ENCODE measurements around the gene KLHL40. TPM values are rescaled to one million over a fixed set of nuclear protein-coding genes. Genes with fewer than 3 reads are reported as not detected.

Gene KLHL40
- total and polyA plus RNA-seq, 12 donors, result 0.03 to 0.54 (median 0.11) TPM; not detected in 9

DNA sequence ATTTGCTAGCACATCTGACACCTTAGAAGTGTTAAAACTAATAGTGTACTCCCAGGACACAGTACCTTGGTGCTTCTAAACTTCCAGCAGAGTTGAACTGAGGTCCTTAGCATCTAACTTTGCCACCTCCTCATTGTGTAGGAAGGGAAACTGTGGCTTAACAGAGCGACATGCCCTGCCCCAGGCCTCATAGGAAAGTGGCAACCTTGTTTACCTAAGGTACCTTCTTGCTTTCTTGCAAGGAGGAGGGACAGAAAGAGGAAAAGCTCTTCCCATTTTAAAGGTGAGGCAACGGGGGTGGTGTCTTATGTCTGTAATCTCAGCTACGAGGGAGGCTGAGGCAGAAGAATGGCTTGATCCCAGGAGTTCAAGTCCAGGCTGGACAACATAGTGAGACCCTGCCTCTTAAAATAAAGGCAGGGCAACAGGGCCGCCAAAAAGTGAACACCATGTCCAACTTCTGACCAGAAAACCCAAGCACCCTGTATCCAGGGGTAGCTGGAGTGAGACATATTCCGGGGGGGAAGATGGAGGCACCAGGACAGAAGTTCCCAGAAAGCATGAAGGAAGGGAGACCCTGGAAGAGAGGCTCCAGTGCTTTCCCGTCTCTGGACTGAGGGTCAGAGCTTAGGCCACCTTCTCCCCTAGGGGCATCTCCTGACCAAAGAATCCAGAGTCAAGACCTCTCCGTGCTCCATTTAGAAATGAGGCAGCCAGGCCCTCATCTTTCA is 540 bp upstream of the KLHL40 start:
- intact Hi-C loops (cut with DNase I), result no loop called here
- Histone ChIP-seq H3K36me3 (replicated peaks in 1 of 2) (no peaks in the 10 kb centered on the region), H3K27ac (peak overlapping the region in 1 of 5 donors; percentile 47), H3K27me3 (no peaks in the 10 kb centered on the region), H3K9me3 (replicated peaks in 1 of 3) (no peaks in the 10 kb centered on the region), H3K4me3 (no peak overlapping the region), H3K4me1 (replicated peaks in 1 of 2) (no peaks in the 10 kb centered on the region)
- no peak for DNase-seq
- 81 to 91% (median 89%) methylated on average over 7 of the region's 7 CpGs for WGBS, 4 donors
- TF ChIP-seq POLR2A (IDR thresholded peaks at IDR 0.05), result no peak
- TF ChIP-seq, protein P1, sequence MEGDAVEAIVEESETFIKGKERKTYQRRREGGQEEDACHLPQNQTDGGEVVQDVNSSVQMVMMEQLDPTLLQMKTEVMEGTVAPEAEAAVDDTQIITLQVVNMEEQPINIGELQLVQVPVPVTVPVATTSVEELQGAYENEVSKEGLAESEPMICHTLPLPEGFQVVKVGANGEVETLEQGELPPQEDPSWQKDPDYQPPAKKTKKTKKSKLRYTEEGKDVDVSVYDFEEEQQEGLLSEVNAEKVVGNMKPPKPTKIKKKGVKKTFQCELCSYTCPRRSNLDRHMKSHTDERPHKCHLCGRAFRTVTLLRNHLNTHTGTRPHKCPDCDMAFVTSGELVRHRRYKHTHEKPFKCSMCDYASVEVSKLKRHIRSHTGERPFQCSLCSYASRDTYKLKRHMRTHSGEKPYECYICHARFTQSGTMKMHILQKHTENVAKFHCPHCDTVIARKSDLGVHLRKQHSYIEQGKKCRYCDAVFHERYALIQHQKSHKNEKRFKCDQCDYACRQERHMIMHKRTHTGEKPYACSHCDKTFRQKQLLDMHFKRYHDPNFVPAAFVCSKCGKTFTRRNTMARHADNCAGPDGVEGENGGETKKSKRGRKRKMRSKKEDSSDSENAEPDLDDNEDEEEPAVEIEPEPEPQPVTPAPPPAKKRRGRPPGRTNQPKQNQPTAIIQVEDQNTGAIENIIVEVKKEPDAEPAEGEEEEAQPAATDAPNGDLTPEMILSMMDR (IDR thresholded peaks at IDR 0.05), result no peak

DNA sequence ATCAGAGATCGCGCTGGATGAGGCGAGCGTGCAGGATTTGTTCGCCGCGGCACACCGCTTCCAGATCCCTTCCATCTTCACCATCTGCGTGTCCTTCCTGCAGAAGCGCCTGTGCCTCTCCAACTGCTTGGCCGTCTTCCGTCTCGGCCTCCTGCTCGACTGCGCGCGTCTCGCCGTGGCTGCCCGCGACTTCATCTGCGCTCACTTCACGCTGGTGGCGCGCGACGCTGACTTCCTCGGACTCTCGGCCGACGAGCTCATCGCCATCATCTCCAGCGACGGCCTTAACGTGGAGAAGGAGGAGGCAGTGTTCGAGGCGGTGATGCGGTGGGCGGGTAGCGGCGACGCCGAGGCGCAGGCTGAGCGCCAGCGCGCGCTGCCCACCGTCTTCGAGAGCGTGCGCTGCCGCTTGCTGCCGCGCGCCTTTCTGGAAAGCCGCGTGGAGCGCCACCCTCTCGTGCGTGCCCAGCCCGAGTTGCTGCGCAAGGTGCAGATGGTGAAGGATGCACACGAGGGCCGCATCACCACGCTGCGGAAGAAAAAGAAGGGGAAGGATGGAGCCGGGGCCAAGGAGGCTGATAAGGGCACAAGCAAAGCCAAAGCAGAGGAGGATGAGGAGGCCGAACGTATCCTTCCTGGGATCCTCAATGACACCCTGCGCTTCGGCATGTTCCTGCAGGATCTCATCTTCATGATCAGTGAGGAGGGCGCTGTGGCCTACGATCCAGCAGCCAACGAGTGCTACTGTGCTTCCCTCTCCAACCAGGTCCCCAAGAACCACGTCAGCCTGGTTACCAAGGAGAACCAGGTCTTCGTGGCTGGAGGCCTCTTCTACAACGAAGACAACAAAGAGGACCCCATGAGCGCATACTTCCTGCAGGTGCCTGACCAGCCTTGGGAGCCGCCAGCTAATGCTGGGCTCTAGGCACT is 819 bp downstream of the KLHL40 start:
- Histone ChIP-seq H3K4me1 (replicated peaks in 1 of 2) (no peaks in the 10 kb centered on the region), H3K9me3 (replicated peaks in 1 of 3) (no peaks in the 10 kb centered on the region), H3K27ac (no peak overlapping the region), H3K27me3 (no peaks in the 10 kb centered on the region), H3K36me3 (replicated peaks in 1 of 2) (no peaks in the 10 kb centered on the region), H3K4me3 (no peak overlapping the region)
- TF ChIP-seq, protein P1 (IDR thresholded peaks at IDR 0.05), result no peak
- TF ChIP-seq POLR2A (IDR thresholded peaks at IDR 0.05), result no peak
- WGBS, 4 donors, result 31 to 45% (median 39%) methylated on average over 30 to 80 of the region's 80 CpGs
- no peak for DNase-seq
- intact Hi-C loops (cut with DNase I), result no loop called here

DNA sequence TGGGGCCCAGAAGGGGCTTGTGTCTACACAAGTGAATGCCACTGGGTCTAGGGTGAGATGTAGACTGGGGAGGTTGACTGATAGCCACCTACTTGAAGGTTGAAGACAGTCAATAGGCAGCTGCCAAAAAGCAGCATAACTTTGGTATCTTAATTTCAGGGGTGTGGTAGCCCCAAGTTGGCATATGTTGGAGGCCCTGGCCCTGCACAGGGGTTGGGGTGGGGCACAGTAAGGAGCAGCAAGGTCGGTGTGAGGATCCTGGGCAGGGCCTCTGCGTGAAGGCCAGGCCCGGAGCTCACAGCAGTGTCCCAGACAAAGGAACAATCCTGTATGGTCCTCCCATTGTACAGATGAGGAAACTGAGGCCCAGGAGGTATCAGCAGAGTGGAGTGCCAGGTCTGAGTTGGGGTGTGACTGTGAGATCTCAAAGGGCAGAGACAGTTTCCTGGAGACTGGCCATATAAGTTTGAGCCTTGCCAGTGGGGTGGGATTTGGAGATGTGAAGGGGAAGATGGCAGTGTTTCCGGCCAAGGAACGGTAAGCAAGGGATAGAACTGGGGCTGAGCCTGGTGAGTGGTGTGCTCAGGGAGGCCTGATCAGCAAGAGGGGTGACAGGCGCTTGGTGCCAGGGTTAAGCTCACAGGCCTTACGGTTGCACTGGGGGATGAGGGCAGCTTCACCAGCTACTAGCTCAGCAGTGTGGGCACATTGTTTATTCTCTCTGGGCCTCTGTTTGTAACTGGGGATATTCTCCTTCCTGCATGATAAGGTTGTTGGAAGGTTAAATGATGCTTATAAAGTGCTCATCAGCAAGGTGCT is 1.7 kb downstream of the KLHL40 start:
- WGBS, 4 donors, result 83 to 94% (median 91%) methylated on average over 4 to 7 of the region's 7 CpGs
- intact Hi-C loops (cut with DNase I), result no loop called here
- no peak for DNase-seq
- Histone ChIP-seq H3K36me3 (replicated peaks in 1 of 2) (no peaks in the 10 kb centered on the region), H3K27ac (no peak overlapping the region), H3K4me1 (replicated peaks in 1 of 2) (no peaks in the 10 kb centered on the region), H3K9me3 (replicated peaks in 1 of 3) (no peaks in the 10 kb centered on the region), H3K27me3 (no peaks in the 10 kb centered on the region), H3K4me3 (no peak overlapping the region)
- TF ChIP-seq, protein P1 (IDR thresholded peaks at IDR 0.05), result no peak

DNA sequence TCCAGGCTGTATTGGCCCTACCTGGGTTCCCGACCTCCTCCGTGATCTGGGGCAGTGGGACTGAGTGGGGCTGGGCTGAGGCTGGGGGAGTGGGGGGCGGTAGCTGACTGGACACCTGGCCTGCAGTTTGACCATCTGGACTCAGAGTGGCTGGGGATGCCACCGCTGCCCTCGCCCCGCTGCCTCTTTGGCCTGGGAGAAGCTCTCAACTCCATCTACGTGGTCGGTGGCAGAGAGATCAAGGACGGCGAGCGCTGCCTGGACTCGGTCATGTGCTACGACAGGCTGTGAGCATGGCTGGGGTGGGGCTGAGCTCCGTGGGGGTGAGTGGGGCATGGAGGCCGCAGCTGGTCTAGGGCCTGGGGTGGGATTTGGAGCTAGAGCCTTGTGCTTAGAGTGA is 2.7 kb downstream of the KLHL40 start:
- DNase-seq, result no peak
- Histone ChIP-seq H3K4me1 (replicated peaks in 1 of 2) (no peaks in the 10 kb centered on the region), H3K36me3 (replicated peaks in 1 of 2) (no peaks in the 10 kb centered on the region), H3K27ac (no peak overlapping the region), H3K9me3 (replicated peaks in 1 of 3) (no peaks in the 10 kb centered on the region), H3K27me3 (no peaks in the 10 kb centered on the region), H3K4me3 (no peak overlapping the region)
- TF ChIP-seq POLR2A (IDR thresholded peaks at IDR 0.05), result no peak
- TF ChIP-seq, protein P1 (IDR thresholded peaks at IDR 0.05), result no peak
- intact Hi-C loops (cut with DNase I), result no loop called here
- 77 to 93% (median 90%) methylated on average over 9 to 15 of the region's 15 CpGs for WGBS, 4 donors
